Measurements from ENCODE around the gene TPRG1L. TPM values are rescaled to one million over a fixed set of nuclear protein-coding genes. Genes with fewer than 3 reads are reported as not detected.

The TPRG1L gene
- polyA plus RNA-seq, 1 experiment, result 52.1 TPM

DNA sequence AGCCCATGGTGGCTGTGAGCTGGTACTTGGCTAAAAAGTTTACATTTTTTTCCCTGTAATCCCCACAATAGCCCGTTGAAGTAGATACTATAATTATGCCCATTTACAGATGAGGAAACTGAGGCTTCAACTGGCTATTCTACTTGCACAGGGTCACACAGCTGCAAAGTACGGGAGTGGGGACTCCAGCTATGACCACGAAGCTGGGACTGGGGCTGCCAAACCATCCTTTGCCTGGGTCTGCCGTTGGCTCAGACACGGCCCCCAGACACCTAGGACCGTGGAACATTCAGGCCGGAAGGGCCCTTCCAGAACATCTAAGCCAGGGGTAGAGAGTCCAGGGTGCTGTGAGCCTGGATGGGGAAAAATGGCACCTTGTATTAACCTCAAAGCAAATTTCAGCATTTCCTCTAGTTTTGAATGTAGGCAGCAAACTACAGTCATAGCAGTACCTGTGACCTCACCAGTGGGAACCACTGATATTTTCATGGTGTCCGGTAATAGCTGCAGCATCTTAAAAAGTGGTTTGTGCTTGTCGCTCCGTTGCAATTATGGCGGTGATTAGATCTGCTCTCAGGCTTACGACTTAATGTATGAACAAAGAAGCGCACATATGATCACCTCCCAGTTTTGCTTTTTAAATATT lies 31.8 kb downstream of the TPRG1L start:
- Histone ChIP-seq H3K27me3 (ENCODE audit: control insufficient read depth, insufficient read depth, low read length) (peaks cover 39% of the 10 kb centered on the region), H3K36me3 (ENCODE audit: control insufficient read depth, insufficient read depth, low read length) (no peaks in the 10 kb centered on the region), H3K4me3 (ENCODE audit: low read depth, low read length) (no peak overlapping the region)
- TF ChIP-seq, protein P1, sequence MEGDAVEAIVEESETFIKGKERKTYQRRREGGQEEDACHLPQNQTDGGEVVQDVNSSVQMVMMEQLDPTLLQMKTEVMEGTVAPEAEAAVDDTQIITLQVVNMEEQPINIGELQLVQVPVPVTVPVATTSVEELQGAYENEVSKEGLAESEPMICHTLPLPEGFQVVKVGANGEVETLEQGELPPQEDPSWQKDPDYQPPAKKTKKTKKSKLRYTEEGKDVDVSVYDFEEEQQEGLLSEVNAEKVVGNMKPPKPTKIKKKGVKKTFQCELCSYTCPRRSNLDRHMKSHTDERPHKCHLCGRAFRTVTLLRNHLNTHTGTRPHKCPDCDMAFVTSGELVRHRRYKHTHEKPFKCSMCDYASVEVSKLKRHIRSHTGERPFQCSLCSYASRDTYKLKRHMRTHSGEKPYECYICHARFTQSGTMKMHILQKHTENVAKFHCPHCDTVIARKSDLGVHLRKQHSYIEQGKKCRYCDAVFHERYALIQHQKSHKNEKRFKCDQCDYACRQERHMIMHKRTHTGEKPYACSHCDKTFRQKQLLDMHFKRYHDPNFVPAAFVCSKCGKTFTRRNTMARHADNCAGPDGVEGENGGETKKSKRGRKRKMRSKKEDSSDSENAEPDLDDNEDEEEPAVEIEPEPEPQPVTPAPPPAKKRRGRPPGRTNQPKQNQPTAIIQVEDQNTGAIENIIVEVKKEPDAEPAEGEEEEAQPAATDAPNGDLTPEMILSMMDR (IDR thresholded peaks at IDR 0.05; ENCODE audit: insufficient read depth, low read depth, low read length), result no peak
- DNase-seq (ENCODE audit: low read depth), result no peak
- ChIA-PET CTCF (no interaction called here), POLR2A (no interaction called here)

DNA sequence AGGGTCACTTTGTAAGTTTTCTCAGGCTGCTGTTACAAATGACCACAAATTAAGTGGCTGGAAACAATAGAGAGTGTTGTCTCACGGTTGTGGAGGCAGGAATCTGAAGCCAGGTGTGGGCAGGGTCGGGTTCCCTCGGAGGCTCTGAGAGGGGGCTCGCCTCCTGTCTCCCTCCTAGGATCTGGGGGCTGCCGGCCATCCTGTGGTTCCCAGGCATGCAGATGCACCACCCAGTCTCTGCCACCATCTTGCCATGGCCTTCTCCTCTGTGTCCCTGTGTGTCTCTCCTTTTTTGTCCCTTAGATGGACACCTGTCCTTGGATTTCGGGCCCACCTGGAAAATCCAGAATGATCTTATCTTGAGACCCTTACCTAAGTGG lies 32.3 kb downstream of the TPRG1L start:
- H3K27me3 ChIP-seq (ENCODE audit: control insufficient read depth, insufficient read depth, low read length), result peaks cover 40% of the 10 kb centered on the region
- POLR2A ChIA-PET, result no interaction called here
- no peak for DNase-seq (ENCODE audit: low read depth)
- CTCF ChIA-PET, result no interaction called here
- TF ChIP-seq, protein P1 (IDR thresholded peaks at IDR 0.05; ENCODE audit: insufficient read depth, low read depth, low read length), result no peak
- no peaks in the 10 kb centered on the region for H3K36me3 ChIP-seq (ENCODE audit: control insufficient read depth, insufficient read depth, low read length)
- no peak overlapping the region for H3K4me3 ChIP-seq (ENCODE audit: low read depth, low read length)

DNA sequence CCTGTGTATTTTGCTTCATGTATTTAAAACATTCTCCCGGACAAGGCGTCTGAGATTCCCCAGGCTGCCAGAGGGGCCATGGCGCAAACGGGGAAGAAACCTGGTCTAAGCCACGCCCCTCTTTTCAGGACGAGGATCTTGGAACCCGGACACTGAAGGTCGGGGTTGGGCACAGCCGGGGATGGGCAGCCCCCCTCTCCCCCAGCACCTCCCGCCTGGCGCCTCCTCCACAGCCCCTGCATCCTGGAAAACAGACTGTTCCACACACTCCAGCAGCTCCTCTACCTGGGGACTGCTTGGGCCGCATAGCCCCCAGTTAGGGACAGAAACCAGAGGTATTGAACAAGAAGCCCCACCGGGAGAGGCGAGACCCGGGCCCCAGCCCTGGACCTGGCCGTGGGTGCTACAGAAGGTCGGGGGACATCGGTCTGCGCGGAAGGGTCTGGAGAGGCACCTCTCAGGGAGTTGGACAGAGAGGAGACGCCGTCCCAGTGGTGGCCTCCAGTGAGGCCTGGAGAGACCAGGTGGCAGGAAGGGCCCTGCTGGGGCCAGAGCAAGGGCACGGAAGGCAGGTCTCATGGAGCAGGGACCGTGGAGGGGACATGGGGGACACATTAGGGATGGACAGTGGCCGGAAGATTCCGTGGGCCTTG lies 32.9 kb downstream of the TPRG1L start:
- TF ChIP-seq, protein P1 (IDR thresholded peaks at IDR 0.05; ENCODE audit: insufficient read depth, low read depth, low read length), result no peak
- Histone ChIP-seq H3K4me3 (ENCODE audit: low read depth, low read length) (no peak overlapping the region), H3K27me3 (ENCODE audit: control insufficient read depth, insufficient read depth, low read length) (peaks cover 40% of the 10 kb centered on the region), H3K36me3 (ENCODE audit: control insufficient read depth, insufficient read depth, low read length) (no peaks in the 10 kb centered on the region)
- POLR2A ChIA-PET, result no interaction called here
- CTCF ChIA-PET, result no interaction called here
- DNase-seq (ENCODE audit: low read depth), result no peak

DNA sequence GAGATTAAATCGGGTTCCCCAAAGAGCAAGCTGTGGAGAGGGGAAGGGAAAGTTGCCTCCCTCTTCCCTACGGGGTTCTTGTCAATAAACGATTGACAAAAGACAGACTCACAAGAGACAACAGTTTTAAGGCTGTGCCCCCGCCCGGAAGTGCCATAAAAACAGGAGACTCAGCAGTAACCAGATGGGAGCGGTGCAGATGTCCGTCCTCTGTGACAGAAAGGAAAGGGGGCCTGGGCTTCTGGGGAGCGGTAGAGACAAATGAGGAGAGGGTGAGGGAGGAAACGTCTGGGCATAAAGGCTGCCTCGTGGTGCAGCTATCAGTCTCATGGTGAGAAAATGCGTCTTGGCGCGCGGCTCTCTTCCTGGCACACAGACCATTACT lies 33.4 kb downstream of the TPRG1L start:
- POLR2A ChIA-PET, result no interaction called here
- CTCF ChIA-PET, result no interaction called here
- Histone ChIP-seq H3K27me3 (ENCODE audit: control insufficient read depth, insufficient read depth, low read length) (peaks cover 35% of the 10 kb centered on the region), H3K36me3 (ENCODE audit: control insufficient read depth, insufficient read depth, low read length) (no peaks in the 10 kb centered on the region), H3K4me3 (ENCODE audit: low read depth, low read length) (no peak overlapping the region)
- TF ChIP-seq, protein P1 (IDR thresholded peaks at IDR 0.05; ENCODE audit: insufficient read depth, low read depth, low read length), result no peak
- DNase-seq (ENCODE audit: low read depth), result no peak

DNA sequence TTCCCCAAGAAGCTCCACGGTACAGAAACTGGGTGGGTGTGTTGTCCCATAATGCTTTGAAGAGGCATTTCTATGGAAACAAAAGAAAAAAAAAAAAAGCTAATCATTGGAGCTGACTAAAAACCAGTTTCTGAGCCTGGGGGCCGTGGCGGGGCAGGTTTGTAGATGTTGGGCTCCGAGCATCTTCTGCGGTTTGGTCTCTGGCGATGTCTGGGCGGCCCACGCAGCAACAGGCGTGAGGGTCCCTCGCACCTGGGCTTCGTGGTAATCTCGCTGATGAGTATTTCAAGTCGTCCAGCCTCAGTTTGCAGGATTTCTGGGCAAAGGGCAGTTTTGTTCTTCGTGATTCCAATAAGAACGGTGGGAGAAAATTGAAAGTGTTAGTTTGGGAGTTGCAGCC lies 34.3 kb downstream of the TPRG1L start:
- TF ChIP-seq, protein P1 (IDR thresholded peaks at IDR 0.05; ENCODE audit: insufficient read depth, low read depth, low read length), result no peak
- Histone ChIP-seq H3K27me3 (ENCODE audit: control insufficient read depth, insufficient read depth, low read length) (peaks cover 28% of the 10 kb centered on the region), H3K4me3 (ENCODE audit: low read depth, low read length) (no peak overlapping the region), H3K36me3 (ENCODE audit: control insufficient read depth, insufficient read depth, low read length) (no peaks in the 10 kb centered on the region)
- no peak for DNase-seq (ENCODE audit: low read depth)
- POLR2A ChIA-PET, result no interaction called here
- CTCF ChIA-PET, result no interaction called here

Measured in BJ (cell line).